ENCODE data around the gene IFRD2. TPM values are rescaled to one million over a fixed set of nuclear protein-coding genes. Genes with fewer than 3 reads are reported as not detected.
"Not testable (repeated sequence)": the region's sequence is repeated elsewhere in the genome, so short reads cannot be mapped to it uniquely, and the experiment has no call there.

IFRD2 gene
- total and polyA plus RNA-seq, 9 donors, result 36.9 to 68.1 (median 59.9) TPM

- WGBS (ENCODE audit: insufficient coverage), result 21% methylated on average over 16 of the region's 26 CpGs
- Histone ChIP-seq H3K9me3 (replicated peaks; ENCODE audit: control insufficient read depth, low read depth, low read length) (no peaks in the 10 kb centered on the region), H3K4me3 (ENCODE audit: low read length) (no peak overlapping the region), H3K4me1 (ENCODE audit: control insufficient read depth, insufficient read depth, low read length) (peaks cover 46% of the 10 kb centered on the region), H3K27ac (ENCODE audit: low read length) (no peak overlapping the region), H3K27me3 (ENCODE audit: control insufficient read depth, insufficient read depth, low read length) (peaks cover 43% of the 10 kb centered on the region), H3K36me3 (ENCODE audit: control insufficient read depth, insufficient read depth, low read length) (peaks cover 34% of the 10 kb centered on the region)
- no peak for DNase-seq
These were observed 17.7 kb downstream of the IFRD2 start for GRCh38 chr3:50274371-50275104.

DNA sequence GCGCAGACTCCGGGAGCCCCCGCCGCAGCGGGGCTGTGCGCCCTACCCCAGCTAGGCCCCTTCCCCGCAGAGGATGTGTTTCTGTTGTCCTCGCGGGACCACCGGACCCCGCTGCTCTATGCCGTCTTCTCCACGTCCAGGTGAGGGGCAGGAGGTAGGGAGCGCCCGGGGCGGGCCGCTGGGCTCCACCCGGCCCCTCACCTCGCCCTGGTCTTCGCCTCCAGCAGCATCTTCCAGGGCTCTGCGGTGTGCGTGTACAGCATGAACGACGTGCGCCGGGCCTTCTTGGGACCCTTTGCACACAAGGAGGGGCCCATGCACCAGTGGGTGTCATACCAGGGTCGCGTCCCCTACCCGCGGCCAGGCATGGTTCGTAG, 18.6 kb downstream of the IFRD2 start:
- 48% methylated on average over 19 of the region's 31 CpGs for WGBS (ENCODE audit: insufficient coverage)
- no peaks in the 10 kb centered on the region for H3K9me3 ChIP-seq (replicated peaks; ENCODE audit: control insufficient read depth, low read depth, low read length)
- no peak overlapping the region for H3K27ac ChIP-seq (ENCODE audit: low read length)
- no peak overlapping the region for H3K4me3 ChIP-seq (ENCODE audit: low read length)
- DNase-seq, result no peak
- H3K4me1 ChIP-seq (ENCODE audit: control insufficient read depth, insufficient read depth, low read length), result peaks cover 49% of the 10 kb centered on the region
- peaks cover 34% of the 10 kb centered on the region for H3K36me3 ChIP-seq (ENCODE audit: control insufficient read depth, insufficient read depth, low read length)
- peaks cover 43% of the 10 kb centered on the region for H3K27me3 ChIP-seq (ENCODE audit: control insufficient read depth, insufficient read depth, low read length)

DNA sequence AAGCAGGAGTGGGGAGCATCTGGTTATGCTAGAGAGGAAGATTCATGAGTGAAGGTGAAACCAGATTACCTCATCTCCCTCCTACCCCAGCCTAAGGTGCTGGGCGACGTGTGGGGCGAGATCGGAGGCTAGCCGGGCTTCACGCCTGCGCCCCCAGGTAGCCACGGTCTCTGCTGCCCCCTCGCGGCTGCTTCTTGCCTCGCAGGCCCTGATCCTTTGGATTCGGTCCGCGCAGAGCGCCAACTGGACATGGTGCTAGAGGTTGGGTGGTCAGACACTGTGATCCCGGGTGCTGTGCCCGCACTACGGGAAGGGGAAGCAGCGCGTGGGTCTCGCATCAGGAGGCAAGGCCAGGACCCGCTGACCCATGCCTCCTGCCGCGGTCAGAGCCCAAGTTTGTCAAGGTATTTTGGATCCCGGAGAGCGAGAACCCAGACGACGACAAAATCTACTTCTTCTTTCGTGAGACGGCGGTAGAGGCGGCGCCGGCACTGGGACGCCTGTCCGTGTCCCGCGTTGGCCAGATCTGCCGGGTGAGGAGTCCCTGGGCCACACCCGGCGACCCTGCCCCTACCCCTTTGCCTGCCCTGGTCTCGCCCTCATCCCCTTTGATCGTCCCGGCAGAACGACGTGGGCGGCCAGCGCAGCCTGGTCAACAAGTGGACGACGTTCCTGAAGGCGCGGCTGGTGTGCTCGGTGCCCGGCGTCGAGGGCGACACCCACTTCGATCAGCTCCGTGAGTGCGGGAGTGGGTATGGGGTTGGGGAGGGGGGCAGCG, 19.1 kb downstream of the IFRD2 start:
- 10% methylated on average over 58 of the region's 61 CpGs for WGBS (ENCODE audit: insufficient coverage)
- Histone ChIP-seq H3K4me3 (ENCODE audit: low read length) (peak overlapping the region; percentile 25), H3K4me1 (ENCODE audit: control insufficient read depth, insufficient read depth, low read length) (peaks cover 49% of the 10 kb centered on the region), H3K36me3 (ENCODE audit: control insufficient read depth, insufficient read depth, low read length) (peaks cover 34% of the 10 kb centered on the region), H3K27me3 (ENCODE audit: control insufficient read depth, insufficient read depth, low read length) (peaks cover 43% of the 10 kb centered on the region), H3K27ac (ENCODE audit: low read length) (no peak overlapping the region), H3K9me3 (replicated peaks; ENCODE audit: control insufficient read depth, low read depth, low read length) (no peaks in the 10 kb centered on the region)
- DNase-seq, result peak; percentile 82

GRCh38 chr3:50272538-50272910, 19.7 kb downstream of the IFRD2 start:
- H3K36me3 ChIP-seq (ENCODE audit: control insufficient read depth, insufficient read depth, low read length), result peaks cover 34% of the 10 kb centered on the region
- 77% methylated on average over 2 of the region's 10 CpGs for WGBS (ENCODE audit: insufficient coverage)
- not testable (repeated sequence) for DNase-seq; H3K4me3 ChIP-seq (ENCODE audit: low read length); H3K9me3 ChIP-seq (replicated peaks; ENCODE audit: control insufficient read depth, low read depth, low read length); H3K27ac ChIP-seq (ENCODE audit: low read length)
- H3K27me3 ChIP-seq (ENCODE audit: control insufficient read depth, insufficient read depth, low read length), result peaks cover 43% of the 10 kb centered on the region
- H3K4me1 ChIP-seq (ENCODE audit: control insufficient read depth, insufficient read depth, low read length), result peaks cover 53% of the 10 kb centered on the region

GRCh38 chr3:50271314-50271936, 20.8 kb downstream of the IFRD2 start:
- no peak overlapping the region for H3K4me3 ChIP-seq (ENCODE audit: low read length)
- H3K36me3 ChIP-seq (ENCODE audit: control insufficient read depth, insufficient read depth, low read length), result peaks cover 29% of the 10 kb centered on the region
- DNase-seq, result no peak
- 76% methylated on average over 6 of the region's 10 CpGs for WGBS (ENCODE audit: insufficient coverage)
- no peaks in the 10 kb centered on the region for H3K9me3 ChIP-seq (replicated peaks; ENCODE audit: control insufficient read depth, low read depth, low read length)
- peak overlapping the region; percentile 7 for H3K27ac ChIP-seq (ENCODE audit: low read length)
- peaks cover 35% of the 10 kb centered on the region for H3K27me3 ChIP-seq (ENCODE audit: control insufficient read depth, insufficient read depth, low read length)
- H3K4me1 ChIP-seq (ENCODE audit: control insufficient read depth, insufficient read depth, low read length), result peaks cover 64% of the 10 kb centered on the region

DNA sequence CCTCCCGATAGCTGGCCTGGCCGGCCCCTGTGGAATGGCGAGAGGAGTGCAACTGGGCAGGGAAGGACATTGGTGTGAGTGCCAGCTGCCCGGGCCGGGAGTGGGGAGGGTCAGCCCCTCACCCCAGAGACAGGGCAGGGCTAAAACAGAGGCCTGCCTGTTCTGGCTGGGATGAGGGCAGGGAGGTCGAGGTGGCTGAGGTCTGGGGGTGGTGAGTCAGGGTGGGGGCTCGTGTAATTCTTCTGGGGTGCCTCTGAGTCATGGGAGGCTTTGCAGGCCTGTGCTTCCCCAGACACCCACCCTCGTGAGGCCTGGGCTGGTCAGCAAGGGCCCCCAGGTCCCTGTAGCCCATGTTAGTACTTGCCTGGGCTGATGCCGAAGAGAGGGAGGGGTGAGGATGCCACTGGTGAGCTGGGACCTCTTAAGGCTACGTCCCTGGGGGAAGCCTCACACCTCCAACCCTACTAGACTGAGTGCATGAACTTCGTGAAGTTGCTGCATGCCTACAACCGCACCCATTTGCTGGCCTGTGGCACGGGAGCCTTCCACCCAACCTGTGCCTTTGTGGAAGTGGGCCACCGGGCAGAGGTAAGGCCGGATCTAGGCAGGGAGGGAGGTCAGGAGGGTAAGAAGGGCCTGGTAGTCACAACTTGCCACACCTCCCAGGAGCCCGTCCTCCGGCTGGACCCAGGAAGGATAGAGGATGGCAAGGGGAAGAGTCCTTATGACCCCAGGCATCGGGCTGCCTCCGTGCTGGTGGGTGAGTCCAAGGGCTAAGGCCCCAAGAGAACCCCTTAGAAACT, 21.6 kb downstream of the IFRD2 start:
- H3K4me1 ChIP-seq (ENCODE audit: control insufficient read depth, insufficient read depth, low read length), result peaks cover 72% of the 10 kb centered on the region
- H3K27ac ChIP-seq (ENCODE audit: low read length), result peak overlapping the region; percentile 84
- H3K36me3 ChIP-seq (ENCODE audit: control insufficient read depth, insufficient read depth, low read length), result peaks cover 28% of the 10 kb centered on the region
- H3K4me3 ChIP-seq (ENCODE audit: low read length), result peak overlapping the region; percentile 38
- H3K9me3 ChIP-seq (replicated peaks; ENCODE audit: control insufficient read depth, low read depth, low read length), result no peaks in the 10 kb centered on the region
- DNase-seq, result no peak
- peaks cover 27% of the 10 kb centered on the region for H3K27me3 ChIP-seq (ENCODE audit: control insufficient read depth, insufficient read depth, low read length)
- 77% methylated on average over 9 of the region's 19 CpGs for WGBS (ENCODE audit: insufficient coverage)

GRCh38 chr3:50269977-50270413, 22.2 kb downstream of the IFRD2 start:
- Histone ChIP-seq H3K27me3 (ENCODE audit: control insufficient read depth, insufficient read depth, low read length) (peaks cover 21% of the 10 kb centered on the region), H3K9me3 (replicated peaks; ENCODE audit: control insufficient read depth, low read depth, low read length) (no peaks in the 10 kb centered on the region), H3K36me3 (ENCODE audit: control insufficient read depth, insufficient read depth, low read length) (peaks cover 22% of the 10 kb centered on the region), H3K4me1 (ENCODE audit: control insufficient read depth, insufficient read depth, low read length) (peaks cover 77% of the 10 kb centered on the region), H3K27ac (ENCODE audit: low read length) (peak overlapping the region; percentile 84), H3K4me3 (ENCODE audit: low read length) (peak overlapping the region; percentile 38)
- no peak for DNase-seq
- WGBS (ENCODE audit: insufficient coverage), result 89% methylated on average over 4 of the region's 8 CpGs

DNA sequence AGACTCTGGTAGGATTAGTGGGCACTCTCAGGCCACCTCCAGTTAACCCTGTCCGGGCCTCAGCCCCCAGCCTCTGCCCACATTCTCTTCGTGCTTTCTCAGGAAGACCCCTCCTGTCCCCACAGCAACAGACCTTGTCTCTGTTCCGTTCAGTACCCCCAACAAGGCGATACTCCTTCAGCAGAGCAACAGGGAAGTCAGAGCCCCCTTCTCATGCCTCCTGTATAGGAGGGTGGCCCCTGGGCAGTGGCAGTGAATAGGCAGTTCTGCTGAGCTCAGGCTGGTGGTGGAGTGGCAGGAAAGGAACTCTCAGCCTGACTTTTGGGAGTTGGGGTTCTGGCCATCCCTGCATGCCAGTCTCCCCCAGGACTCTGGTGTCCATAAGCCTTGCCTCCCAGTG, 22.8 kb downstream of the IFRD2 start:
- Histone ChIP-seq H3K4me3 (ENCODE audit: low read length) (peak overlapping the region; percentile 38), H3K27ac (ENCODE audit: low read length) (peak overlapping the region; percentile 84), H3K4me1 (ENCODE audit: control insufficient read depth, insufficient read depth, low read length) (peaks cover 82% of the 10 kb centered on the region), H3K27me3 (ENCODE audit: control insufficient read depth, insufficient read depth, low read length) (peaks cover 16% of the 10 kb centered on the region), H3K9me3 (replicated peaks; ENCODE audit: control insufficient read depth, low read depth, low read length) (no peaks in the 10 kb centered on the region), H3K36me3 (ENCODE audit: control insufficient read depth, insufficient read depth, low read length) (peaks cover 17% of the 10 kb centered on the region)
- DNase-seq, result no peak
- WGBS (ENCODE audit: insufficient coverage), result no CpG with 5 or more reads among the region's 4 CpGs

- Histone ChIP-seq H3K36me3 (ENCODE audit: control insufficient read depth, insufficient read depth, low read length) (peaks cover 16% of the 10 kb centered on the region), H3K4me1 (ENCODE audit: control insufficient read depth, insufficient read depth, low read length) (peaks cover 87% of the 10 kb centered on the region), H3K4me3 (ENCODE audit: low read length) (peak within 1 kb of the TSS; percentile 38), H3K9me3 (replicated peaks; ENCODE audit: control insufficient read depth, low read depth, low read length) (no peaks in the 10 kb centered on the region), H3K27ac (ENCODE audit: low read length) (peak within 1 kb of the TSS; percentile 96), H3K27me3 (ENCODE audit: control insufficient read depth, insufficient read depth, low read length) (peaks cover 10% of the 10 kb centered on the region)
- no peak for DNase-seq
- WGBS (ENCODE audit: insufficient coverage), result 31% methylated on average over 16 of the region's 21 CpGs
These were observed 23.4 kb downstream of the IFRD2 start, which contains the start of gene SEMA3B for GRCh38 chr3:50268703-50269451. Gene SEMA3B, plus strand, starts transcription at chr3:50269147. Its CDS starts 94 bp downstream, at chr3:50269241.
